Choroid plexus epithelial cell (primary cell): ENCODE measurements around the gene RRBP1.

Experiments
- DNase-seq: peaks from one replicate; pipeline ENCODE4 v3.0.0-alpha.2; 2010; ENCODE audit warnings: low read depth
- H3K4me3 ChIP-seq: 2 replicates; pipeline ENCODE4 v1.5.1; 2011; ENCODE audit warnings: low read depth, mild to moderate bottlenecking, control low read depth, low read length, moderate library complexity
- CTCF ChIP-seq: conservative IDR thresholded peaks from 2 replicates; pipeline ENCODE4 v1.5.1; 2011; ENCODE audit warnings: low read depth, mild to moderate bottlenecking, control low read depth, inconsistent platforms, low read length, moderate library complexity

RRBP1 gene

GRCh38 chr20:17683218-17684076 lies 1.4 kb upstream of the RRBP1 start:
- no peak overlapping the region for H3K4me3 ChIP-seq
- TF ChIP-seq CTCF = no peak
- no peak for DNase-seq

- DNase-seq = no peak
- no peak for TF ChIP-seq CTCF
- H3K4me3 ChIP-seq = peak overlapping the region; percentile 68
These were observed 802 bp upstream of the RRBP1 start for GRCh38 chr20:17682889-17683198.

DNA sequence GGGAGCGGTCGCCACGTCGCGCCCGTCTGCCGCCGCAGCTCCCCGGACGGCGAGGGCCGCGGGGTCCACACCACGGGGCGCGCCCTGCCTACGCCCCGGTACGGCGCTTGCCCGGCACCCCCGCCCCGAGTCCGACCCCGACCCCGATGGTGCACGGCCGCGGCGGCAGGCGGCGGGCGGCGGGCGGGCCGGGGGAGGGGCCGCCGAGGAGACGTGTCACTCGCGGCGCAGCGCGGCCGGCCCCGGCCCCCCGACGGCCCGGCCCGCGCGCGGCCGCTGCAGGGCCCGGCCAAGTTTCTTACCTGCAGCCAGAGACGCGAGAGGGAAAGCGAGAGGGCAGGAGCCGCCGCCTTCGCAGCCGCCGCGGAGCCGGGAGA lies 328 bp downstream of the RRBP1 start:
- no peak for DNase-seq
- no peak for TF ChIP-seq CTCF
- H3K4me3 ChIP-seq = peak overlapping the region; percentile 90

GRCh38 chr20:17680836-17681725 lies 961 bp downstream of the RRBP1 start:
- DNase-seq = peak; percentile 75
- peak; percentile 52 for TF ChIP-seq CTCF

GRCh38 chr20:17679941-17680835 lies 1.9 kb downstream of the RRBP1 start:
- DNase-seq = peak; percentile 76
- peak overlapping the region; percentile 90 for H3K4me3 ChIP-seq
- no peak for TF ChIP-seq CTCF

More at GRCh38 chr20:17680836-17681725, 961 bp downstream of the RRBP1 start:
- peak overlapping the region; percentile 90 for H3K4me3 ChIP-seq

- TF ChIP-seq CTCF = no peak
- H3K4me3 ChIP-seq = no peak overlapping the region
- no peak for DNase-seq
These were observed 3.2 kb downstream of the RRBP1 start for GRCh38 chr20:17678886-17679285.
